HepG2 (cell line): Measurements from ENCODE around the gene ZNF607. TPM values are rescaled to one million over a fixed set of nuclear protein-coding genes. Genes with fewer than 3 reads are reported as not detected.
A peak's percentile ranks its signal among the peaks of the same experiment; 100 is the strongest.

ENCODE experiments used
- CREM ChIP-seq, 2 experiments: sonication (generic) in 1 of 2; formaldehyde crosslinking in 1 of 2; IDR thresholded peaks; 2 replicates each; pipeline versions ENCODE4 v1.4.0 to v1.6.1; 2016 to 2020; ENCODE audit warnings: antibody characterized with exemption in 1 of 2, mild to moderate bottlenecking in 1 of 2, missing genetic modification reagents in 1 of 2
- NFIC ChIP-seq: IDR thresholded peaks from 2 replicates; pipeline ENCODE4 v1.6.1; 2012; ENCODE audit warnings: mild to moderate bottlenecking, low read length, inconsistent platforms
- NONO ChIP-seq, 2 experiments: fragments of 450-650 bp in 1 of 2; sonication (generic) in 1 of 2; formaldehyde crosslinking in 1 of 2; IDR thresholded peaks in 1 of 2; conservative IDR thresholded peaks in 1 of 2; 2 replicates each; pipeline versions ENCODE4 v1.6.1 to v1.8.0; 2017 to 2022; ENCODE audit warnings: mild to moderate bottlenecking in 1 of 2, missing genetic modification reagents in 1 of 2, moderate library complexity in 1 of 2
- NR2C2 ChIP-seq: sonication (generic); formaldehyde crosslinking; IDR thresholded peaks from 2 replicates; pipeline ENCODE4 v1.4.0; 2020; ENCODE audit warnings: missing genetic modification reagents, mild to moderate bottlenecking, moderate library complexity, borderline replicate concordance
- POLR2A ChIP-seq, 2 experiments: IDR thresholded peaks; 2 replicates each; pipeline ENCODE4 v1.6.1; 2011; ENCODE audit warnings: low read depth in 2 of 2, low read length in 2 of 2, mild to moderate bottlenecking in 1 of 2, moderate library complexity in 1 of 2; ENCODE audit not compliant: insufficient read depth in 1 of 2
- THAP11 ChIP-seq: IDR thresholded peaks from 2 replicates; pipeline ENCODE4 v1.6.1; 2016; ENCODE audit warnings: missing biosample characterization, missing genetic modification reagents
- ZC3H13 ChIP-seq: sonication (generic); formaldehyde crosslinking; IDR thresholded peaks from 2 replicates; pipeline ENCODE4 v1.8.1; 2023; ENCODE audit warnings: mild to moderate bottlenecking, missing genetic modification reagents, moderate library complexity
- ZFP1 ChIP-seq: IDR thresholded peaks from 2 replicates; pipeline ENCODE4 v1.6.1; 2016
- ZNF234 ChIP-seq: sonication (generic); formaldehyde crosslinking; conservative IDR thresholded peaks from 2 replicates; pipeline ENCODE4 v1.5.1; 2020; ENCODE audit warnings: mild to moderate bottlenecking, missing genetic modification reagents
- ZNF317 ChIP-seq: sonication (generic); formaldehyde crosslinking; IDR thresholded peaks from 2 replicates; pipeline ENCODE4 v1.5.0; 2020; ENCODE audit warnings: mild to moderate bottlenecking, missing genetic modification reagents
- ZNF567 ChIP-seq: sonication (generic); formaldehyde crosslinking; IDR thresholded peaks from 2 replicates; pipeline ENCODE4 v1.8.1; 2023; ENCODE audit warnings: mild to moderate bottlenecking, missing genetic modification reagents, borderline replicate concordance
- ZNF775 ChIP-seq: sonication (generic); formaldehyde crosslinking; IDR thresholded peaks from 2 replicates; pipeline ENCODE4 v1.4.0; 2020; ENCODE audit warnings: missing genetic modification reagents, mild to moderate bottlenecking, moderate library complexity, borderline replicate concordance
- polyA plus RNA-seq, 8 experiments: library from polyadenylated mRNA; depleted of rRNA in 3 of 8; stranded (reverse) in 7 of 8; unstranded in 1 of 8; fragments of >200 nt; fragmentation: Illumina TruSeq in 4 of 8; extraction: Trizol in 4 of 8; gene quantifications; 2 replicates each; pipeline versions ENCODE4 v1.2.1 to v1.2.3, GENCODE V29; 2011 to 2016; ENCODE audit warnings: low read depth in 4 of 8, missing spikeins in 1 of 8, mixed read lengths in 1 of 8; ENCODE audit not compliant: insufficient read depth in 1 of 8
- total RNA-seq, 5 experiments: library from RNA; depleted of rRNA; stranded (reverse); fragments of >200 nt; fragmentation: Illumina TruSeq; extraction: Trizol; gene quantifications; 2 replicates each; pipeline ENCODE4 v1.2.3, GENCODE V29; 2016; ENCODE audit warnings: low read depth in 1 of 5
- TF ChIP-seq, protein P1 (sequence below): sonication (generic); formaldehyde crosslinking; conservative IDR thresholded peaks from 2 replicates; pipeline ENCODE4 v1.8.1; 2023; ENCODE audit warnings: missing genetic modification reagents
- TF ChIP-seq, protein P2 (sequence below): IDR thresholded peaks from 2 replicates; pipeline ENCODE4 v1.6.1; 2016; ENCODE audit warnings: low read depth, borderline replicate concordance
- TF ChIP-seq, protein P3 (sequence below): sonication (generic); formaldehyde crosslinking; IDR thresholded peaks from 2 replicates; pipeline ENCODE4 v1.5.1; 2020; ENCODE audit warnings: mild to moderate bottlenecking, missing genetic modification reagents, moderate library complexity
- TF ChIP-seq, protein P4 (sequence below): sonication (generic); formaldehyde crosslinking; IDR thresholded peaks from 2 replicates; pipeline ENCODE4 v1.4.0; 2020; ENCODE audit warnings: missing genetic modification reagents, borderline replicate concordance
- TF ChIP-seq, protein P5 (sequence below): sonication (generic); formaldehyde crosslinking; IDR thresholded peaks from 2 replicates; pipeline ENCODE4 v1.4.0; 2020; ENCODE audit warnings: missing genetic modification reagents
- TF ChIP-seq, protein P6 (sequence below), 2 experiments: fragments of 450-650 bp in 1 of 2; sonication (generic) in 1 of 2; formaldehyde crosslinking; IDR thresholded peaks; 2 replicates each; pipeline versions ENCODE4 v1.5.0 to v1.8.0; 2020 to 2022; ENCODE audit warnings: mild to moderate bottlenecking in 1 of 2, missing genetic modification reagents in 1 of 2

The ZNF607 gene
- total and polyA plus RNA-seq, 2 of the 13 experiments (the other 11 are each of a cell fraction or from before 2014, with no cell fraction given): 3.8 to 8.3 TPM

DNA sequence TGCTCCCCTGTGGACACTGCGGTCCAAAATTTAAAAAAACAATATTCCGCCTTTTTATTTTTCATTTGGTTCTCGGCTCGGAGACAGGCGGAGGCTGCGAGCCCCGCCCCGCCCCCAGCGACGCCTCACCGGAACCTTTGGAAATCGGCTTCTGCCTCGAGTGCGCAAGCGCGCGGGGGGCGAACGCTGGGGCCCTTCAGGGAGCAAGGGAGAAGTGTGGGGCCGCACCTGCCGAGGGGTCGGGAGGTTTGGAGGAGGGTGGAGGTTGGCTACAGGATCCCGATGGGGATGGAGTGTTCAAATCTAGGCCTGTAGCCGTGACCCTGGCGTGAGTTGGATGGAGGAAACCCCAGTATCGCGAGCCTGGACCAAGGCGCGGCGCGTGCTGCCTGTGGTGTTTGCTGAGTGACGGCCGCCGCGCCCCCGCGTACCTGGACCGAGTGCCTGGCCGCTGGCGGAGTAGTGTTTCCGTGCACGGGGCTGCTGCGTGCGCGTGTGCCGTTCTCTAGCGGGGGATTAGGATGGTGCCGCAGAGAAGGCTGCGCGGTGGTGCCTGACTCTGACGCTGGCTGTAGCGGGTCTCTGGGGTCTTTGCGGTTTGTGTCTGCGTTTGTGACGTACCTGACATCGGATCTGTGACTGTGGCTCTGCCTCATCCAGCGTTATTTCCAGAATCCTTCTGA is 63.7 kb downstream of the ZNF607 start (continued):
- TF ChIP-seq, protein P1, sequence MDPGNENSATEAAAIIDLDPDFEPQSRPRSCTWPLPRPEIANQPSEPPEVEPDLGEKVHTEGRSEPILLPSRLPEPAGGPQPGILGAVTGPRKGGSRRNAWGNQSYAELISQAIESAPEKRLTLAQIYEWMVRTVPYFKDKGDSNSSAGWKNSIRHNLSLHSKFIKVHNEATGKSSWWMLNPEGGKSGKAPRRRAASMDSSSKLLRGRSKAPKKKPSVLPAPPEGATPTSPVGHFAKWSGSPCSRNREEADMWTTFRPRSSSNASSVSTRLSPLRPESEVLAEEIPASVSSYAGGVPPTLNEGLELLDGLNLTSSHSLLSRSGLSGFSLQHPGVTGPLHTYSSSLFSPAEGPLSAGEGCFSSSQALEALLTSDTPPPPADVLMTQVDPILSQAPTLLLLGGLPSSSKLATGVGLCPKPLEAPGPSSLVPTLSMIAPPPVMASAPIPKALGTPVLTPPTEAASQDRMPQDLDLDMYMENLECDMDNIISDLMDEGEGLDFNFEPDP (CRISPR knock-in tag): no peak
- TF ChIP-seq THAP11: peak; percentile 82
- peak; percentile 69; the same call in 1 of the 2 replicates for TF ChIP-seq ZNF567 (CRISPR knock-in tag)
- no peak; the same call in 1 of the 2 replicates for TF ChIP-seq ZNF234
- TF ChIP-seq, protein P2, sequence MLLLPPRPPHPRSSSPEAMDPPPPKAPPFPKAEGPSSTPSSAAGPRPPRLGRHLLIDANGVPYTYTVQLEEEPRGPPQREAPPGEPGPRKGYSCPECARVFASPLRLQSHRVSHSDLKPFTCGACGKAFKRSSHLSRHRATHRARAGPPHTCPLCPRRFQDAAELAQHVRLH (CRISPR knock-in tag): no peak
- TF ChIP-seq ZC3H13 (CRISPR knock-in tag): peak; percentile 76
- no peak; the same call in none of the 2 replicates for TF ChIP-seq ZNF775 (CRISPR knock-in tag)
- TF ChIP-seq POLR2A (IDR thresholded peaks at IDR 0.05; ENCODE audit: insufficient read depth in 1 of 2, low read depth in 2 of 2, low read length in 2 of 2): peak; percentile 63 to 74
- peak; percentile 74 for TF ChIP-seq NR2C2 (CRISPR knock-in tag)
- TF ChIP-seq, protein P3, sequence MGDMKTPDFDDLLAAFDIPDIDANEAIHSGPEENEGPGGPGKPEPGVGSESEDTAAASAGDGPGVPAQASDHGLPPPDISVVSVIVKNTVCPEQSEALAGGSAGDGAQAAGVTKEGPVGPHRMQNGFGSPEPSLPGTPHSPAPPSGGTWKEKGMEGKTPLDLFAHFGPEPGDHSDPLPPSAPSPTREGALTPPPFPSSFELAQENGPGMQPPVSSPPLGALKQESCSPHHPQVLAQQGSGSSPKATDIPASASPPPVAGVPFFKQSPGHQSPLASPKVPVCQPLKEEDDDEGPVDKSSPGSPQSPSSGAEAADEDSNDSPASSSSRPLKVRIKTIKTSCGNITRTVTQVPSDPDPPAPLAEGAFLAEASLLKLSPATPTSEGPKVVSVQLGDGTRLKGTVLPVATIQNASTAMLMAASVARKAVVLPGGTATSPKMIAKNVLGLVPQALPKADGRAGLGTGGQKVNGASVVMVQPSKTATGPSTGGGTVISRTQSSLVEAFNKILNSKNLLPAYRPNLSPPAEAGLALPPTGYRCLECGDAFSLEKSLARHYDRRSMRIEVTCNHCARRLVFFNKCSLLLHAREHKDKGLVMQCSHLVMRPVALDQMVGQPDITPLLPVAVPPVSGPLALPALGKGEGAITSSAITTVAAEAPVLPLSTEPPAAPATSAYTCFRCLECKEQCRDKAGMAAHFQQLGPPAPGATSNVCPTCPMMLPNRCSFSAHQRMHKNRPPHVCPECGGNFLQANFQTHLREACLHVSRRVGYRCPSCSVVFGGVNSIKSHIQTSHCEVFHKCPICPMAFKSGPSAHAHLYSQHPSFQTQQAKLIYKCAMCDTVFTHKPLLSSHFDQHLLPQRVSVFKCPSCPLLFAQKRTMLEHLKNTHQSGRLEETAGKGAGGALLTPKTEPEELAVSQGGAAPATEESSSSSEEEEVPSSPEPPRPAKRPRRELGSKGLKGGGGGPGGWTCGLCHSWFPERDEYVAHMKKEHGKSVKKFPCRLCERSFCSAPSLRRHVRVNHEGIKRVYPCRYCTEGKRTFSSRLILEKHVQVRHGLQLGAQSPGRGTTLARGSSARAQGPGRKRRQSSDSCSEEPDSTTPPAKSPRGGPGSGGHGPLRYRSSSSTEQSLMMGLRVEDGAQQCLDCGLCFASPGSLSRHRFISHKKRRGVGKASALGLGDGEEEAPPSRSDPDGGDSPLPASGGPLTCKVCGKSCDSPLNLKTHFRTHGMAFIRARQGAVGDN (CRISPR knock-in tag): peak; percentile 88
- TF ChIP-seq, protein P4, sequence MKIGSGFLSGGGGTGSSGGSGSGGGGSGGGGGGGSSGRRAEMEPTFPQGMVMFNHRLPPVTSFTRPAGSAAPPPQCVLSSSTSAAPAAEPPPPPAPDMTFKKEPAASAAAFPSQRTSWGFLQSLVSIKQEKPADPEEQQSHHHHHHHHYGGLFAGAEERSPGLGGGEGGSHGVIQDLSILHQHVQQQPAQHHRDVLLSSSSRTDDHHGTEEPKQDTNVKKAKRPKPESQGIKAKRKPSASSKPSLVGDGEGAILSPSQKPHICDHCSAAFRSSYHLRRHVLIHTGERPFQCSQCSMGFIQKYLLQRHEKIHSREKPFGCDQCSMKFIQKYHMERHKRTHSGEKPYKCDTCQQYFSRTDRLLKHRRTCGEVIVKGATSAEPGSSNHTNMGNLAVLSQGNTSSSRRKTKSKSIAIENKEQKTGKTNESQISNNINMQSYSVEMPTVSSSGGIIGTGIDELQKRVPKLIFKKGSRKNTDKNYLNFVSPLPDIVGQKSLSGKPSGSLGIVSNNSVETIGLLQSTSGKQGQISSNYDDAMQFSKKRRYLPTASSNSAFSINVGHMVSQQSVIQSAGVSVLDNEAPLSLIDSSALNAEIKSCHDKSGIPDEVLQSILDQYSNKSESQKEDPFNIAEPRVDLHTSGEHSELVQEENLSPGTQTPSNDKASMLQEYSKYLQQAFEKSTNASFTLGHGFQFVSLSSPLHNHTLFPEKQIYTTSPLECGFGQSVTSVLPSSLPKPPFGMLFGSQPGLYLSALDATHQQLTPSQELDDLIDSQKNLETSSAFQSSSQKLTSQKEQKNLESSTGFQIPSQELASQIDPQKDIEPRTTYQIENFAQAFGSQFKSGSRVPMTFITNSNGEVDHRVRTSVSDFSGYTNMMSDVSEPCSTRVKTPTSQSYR: peak; percentile 8; the same call in 1 of the 2 replicates
- TF ChIP-seq CREM (IDR thresholded peaks at IDR 0.05): peak; percentile 33; the same call in 1 of the 2 replicates
- no peak for TF ChIP-seq CREM (CRISPR knock-in tag; IDR thresholded peaks at IDR 0.05)
- no peak for TF ChIP-seq ZNF317 (CRISPR knock-in tag)
- TF ChIP-seq, protein P5, sequence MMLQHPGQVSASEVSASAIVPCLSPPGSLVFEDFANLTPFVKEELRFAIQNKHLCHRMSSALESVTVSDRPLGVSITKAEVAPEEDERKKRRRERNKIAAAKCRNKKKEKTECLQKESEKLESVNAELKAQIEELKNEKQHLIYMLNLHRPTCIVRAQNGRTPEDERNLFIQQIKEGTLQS (CRISPR knock-in tag): peak; percentile 55; the same call in 1 of the 2 replicates
- no peak for TF ChIP-seq NONO (IDR thresholded peaks at IDR 0.05)
- peak; percentile 90 for TF ChIP-seq NONO (CRISPR knock-in tag; conservative IDR thresholded peaks at IDR 0.05)
- TF ChIP-seq NFIC: no peak
- TF ChIP-seq ZFP1 (CRISPR knock-in tag): 0 out of 2 replicates have a peak, but pooled peaks have one; percentile 55
- TF ChIP-seq, protein P6, sequence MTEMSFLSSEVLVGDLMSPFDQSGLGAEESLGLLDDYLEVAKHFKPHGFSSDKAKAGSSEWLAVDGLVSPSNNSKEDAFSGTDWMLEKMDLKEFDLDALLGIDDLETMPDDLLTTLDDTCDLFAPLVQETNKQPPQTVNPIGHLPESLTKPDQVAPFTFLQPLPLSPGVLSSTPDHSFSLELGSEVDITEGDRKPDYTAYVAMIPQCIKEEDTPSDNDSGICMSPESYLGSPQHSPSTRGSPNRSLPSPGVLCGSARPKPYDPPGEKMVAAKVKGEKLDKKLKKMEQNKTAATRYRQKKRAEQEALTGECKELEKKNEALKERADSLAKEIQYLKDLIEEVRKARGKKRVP (CRISPR knock-in tag; IDR thresholded peaks at IDR 0.05): 0 out of 4 replicates have a peak, but pooled peaks of 1 of the 2 experiments have one; percentile 55
